ENCODE data around the gene ABCB4.
"Not testable (repeated sequence)": the region's sequence is repeated elsewhere in the genome, so short reads cannot be mapped to it uniquely, and the experiment has no call there.

Gene ABCB4

GRCh38 chr7:87474533-87475358 lies 734 bp downstream of the ABCB4 start:
- no peak for DNase-seq

DNA sequence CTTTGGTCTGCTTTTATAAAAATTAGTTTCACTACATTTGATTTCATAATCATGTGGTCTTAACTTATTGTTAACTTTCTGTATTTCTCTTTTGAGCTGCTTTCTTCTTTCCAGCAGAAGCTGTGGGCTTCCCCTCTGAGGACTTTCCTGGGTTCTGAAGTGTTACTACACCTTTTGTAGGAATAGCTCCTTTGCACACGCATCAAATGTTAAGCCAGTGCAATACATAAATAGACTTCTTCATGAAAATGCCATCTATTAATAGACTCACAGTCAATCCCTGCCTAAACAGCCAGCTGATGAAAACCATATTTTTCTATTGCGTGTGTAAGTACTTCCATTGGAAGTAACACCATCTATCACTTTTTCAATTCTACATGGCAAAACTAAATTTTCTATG lies 1.5 kb downstream of the ABCB4 start:
- DNase-seq = no peak

- no peak for DNase-seq
Measured at GRCh38 chr7:87473192-87473591, 2.3 kb downstream of the ABCB4 start.

- DNase-seq = no peak
Measured at GRCh38 chr7:87471473-87471872, 4.0 kb downstream of the ABCB4 start.

GRCh38 chr7:87469204-87469603 lies 6.3 kb downstream of the ABCB4 start:
- DNase-seq = not testable (repeated sequence)

GRCh38 chr7:87465534-87465880 lies 10.0 kb downstream of the ABCB4 start:
- not testable (repeated sequence) for DNase-seq

DNA sequence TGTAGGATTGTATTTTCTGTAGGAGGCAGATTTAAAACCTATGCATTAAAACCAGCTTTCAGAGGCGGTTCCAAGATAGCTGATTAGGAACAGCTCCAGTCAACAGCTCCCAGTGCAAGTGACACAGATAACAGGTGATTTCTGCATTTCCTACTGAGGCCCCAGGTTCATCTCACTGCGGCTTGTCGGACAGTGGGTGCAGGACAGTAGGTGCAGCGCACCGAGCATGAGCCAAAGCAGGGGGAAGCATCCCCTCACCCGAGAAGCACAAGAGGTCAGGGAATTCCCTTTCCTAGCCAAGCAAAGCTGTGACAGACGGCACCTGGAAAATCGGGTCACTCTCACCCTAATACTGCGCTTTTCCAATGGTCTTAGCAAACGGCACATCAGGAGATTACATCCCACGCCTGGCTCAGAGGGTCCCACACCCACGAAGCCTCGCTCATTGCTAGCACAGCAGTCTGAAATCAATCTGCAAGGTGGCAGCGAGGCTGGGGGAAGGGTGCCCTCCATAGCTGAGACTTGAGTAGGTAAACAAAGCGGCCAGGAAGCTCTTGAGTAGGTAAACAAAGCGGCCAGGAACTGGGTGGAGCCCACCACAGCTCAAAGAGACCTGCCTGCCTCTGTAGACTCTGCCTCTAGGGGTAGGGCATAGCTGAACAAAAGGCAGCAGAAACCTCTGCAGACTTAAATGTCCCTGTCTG lies 10.5 kb downstream of the ABCB4 start:
- not testable (repeated sequence) for DNase-seq

DNA sequence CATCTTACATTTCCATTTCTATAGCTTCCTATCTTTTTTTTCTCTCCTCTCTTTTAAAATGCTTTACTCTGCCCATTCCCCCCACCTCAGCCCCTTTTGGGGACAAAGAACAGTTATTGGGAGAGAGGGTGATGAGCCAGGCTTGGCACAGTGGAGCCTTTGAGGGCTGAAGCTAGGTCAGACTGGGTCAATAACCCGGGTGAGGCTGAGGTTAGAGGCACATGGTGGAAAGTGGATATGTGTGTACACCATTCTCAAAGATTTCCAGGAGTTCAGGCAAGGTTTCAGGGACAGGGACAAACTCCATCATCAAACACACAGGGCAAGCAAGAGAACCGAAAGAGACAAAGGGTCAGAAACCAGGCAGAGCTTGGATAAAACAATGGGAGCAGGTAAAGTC lies 11.5 kb downstream of the ABCB4 start:
- no peak for DNase-seq

GRCh38 chr7:87460444-87460843 lies 15.0 kb downstream of the ABCB4 start:
- DNase-seq = not testable (repeated sequence)

DNA sequence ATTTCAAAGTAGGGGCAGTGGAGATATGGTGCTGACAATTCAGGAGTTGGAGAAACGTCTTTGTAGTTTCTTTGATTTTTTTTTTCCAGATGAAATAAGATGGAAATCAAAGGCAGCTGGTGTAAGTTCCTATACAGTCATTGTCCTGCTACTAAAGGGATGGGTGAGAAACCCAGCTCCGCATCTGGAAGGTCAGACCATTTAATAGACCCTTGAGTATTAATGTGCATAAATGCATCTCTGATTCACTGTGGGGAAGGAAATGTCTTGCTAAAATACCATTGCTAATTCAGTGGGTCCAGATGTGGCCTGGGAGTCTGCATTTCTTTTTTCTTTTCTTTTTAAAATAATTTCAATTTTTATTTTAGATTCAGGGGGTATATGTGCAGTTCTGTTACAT lies 15.5 kb downstream of the ABCB4 start:
- DNase-seq = no peak

- no peak for DNase-seq
Measured at GRCh38 chr7:87458148-87458547, 17.3 kb downstream of the ABCB4 start.

DNA sequence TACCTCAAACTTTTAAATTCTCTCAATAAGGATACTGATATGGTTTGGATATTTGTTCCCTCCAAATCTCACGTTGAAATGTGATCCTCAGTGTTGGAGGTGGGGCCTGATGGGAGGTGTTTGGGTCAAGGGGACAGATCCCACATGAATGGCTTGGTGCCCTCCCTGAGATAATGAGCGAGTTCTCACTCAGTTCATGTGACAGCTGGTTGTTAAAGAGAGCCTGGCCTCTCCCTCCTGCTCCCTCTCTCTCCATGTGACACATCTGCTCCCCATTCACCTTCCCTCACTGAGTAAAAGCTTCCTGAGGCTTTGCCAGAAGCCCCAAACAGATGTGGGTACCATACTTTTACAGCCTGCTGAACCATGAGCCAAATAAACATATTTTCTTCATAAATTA lies 19.2 kb downstream of the ABCB4 start:
- DNase-seq = no peak

GRCh38 chr7:87452279-87452678 lies 23.2 kb downstream of the ABCB4 start:
- DNase-seq = no peak

- no peak for DNase-seq
Measured at GRCh38 chr7:87451187-87451586, 24.3 kb downstream of the ABCB4 start.

DNA sequence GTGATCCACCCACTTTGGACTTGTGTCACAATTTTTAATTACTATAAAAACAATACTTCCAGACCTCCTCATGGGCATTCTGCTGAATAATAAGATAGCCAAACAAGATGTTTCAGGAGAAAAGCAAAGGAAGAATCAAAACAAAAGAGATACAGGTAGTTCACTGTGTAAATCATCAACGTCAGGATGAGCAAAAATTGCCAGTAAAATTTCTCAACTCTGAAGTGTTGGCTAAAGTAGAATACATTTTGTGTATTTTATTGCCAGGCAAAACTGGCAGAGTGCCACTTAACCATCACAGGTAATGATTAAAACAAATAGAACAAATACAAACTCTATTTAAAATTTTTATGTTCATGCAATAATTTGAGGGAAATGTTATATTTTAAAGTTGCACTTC lies 24.8 kb downstream of the ABCB4 start:
- DNase-seq = no peak

DNA sequence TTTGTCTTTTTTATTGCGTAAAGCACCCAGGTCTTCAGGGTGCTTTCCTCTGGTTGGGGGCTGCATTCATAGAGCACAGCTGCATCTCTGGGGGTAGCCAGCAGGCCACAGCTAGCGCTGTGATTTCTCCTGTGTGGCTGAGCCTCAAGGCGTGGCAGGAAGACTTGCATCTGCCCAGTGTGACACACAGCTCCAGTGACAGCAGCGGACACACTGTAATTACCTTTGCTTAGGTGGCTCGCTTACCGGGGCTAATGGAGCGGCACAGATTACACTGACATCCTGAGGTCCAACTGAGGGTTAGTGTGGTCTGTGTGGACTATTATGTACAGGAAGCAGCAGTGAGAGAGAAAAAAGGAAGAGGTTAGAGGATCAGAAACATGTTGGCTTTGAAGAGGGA lies 27.1 kb downstream of the ABCB4 start:
- no peak for DNase-seq

DNA sequence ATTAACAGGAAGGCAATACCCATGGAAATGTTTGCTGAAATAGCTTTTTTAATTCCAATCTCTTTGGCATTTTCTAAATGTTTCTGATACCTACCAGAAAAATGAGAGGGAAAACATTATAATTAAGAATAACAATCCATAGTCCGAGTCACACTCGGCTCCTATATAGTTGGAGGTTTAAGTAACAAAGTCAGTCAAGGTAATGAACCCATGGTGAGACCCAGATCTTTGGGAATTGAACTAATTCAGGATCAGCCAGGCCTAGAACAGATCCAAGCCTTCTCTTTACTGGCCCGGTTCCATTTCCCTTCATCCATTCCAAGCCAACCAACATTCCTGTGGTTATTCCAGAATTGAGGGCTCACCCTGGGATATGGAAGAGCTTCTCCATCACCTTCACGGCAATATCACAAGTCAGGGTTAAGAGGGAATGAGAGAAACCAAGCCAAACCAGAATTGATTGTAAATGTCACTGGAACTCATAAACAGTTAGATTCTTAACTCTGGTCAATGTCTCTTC lies 28.3 kb downstream of the ABCB4 start:
- no peak for DNase-seq

DNA sequence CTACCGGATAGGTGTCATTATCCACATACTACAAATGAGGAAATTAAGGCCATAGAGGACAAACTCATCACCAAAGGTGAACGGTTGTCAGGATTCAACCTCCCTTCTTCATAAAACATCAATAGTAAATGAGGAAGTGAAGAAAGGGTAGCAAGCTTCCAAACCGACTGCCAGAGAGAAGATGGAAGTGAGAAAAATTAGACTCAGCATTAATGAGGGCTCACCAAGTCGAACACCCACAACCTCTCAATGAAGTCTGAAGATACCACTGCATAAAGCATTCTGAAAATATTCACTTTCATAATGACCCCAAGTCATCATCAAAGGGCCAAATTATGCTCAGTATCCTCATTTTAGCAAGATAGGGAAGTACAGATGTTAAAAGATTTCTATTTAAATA lies 29.6 kb downstream of the ABCB4 start:
- DNase-seq = no peak

DNA sequence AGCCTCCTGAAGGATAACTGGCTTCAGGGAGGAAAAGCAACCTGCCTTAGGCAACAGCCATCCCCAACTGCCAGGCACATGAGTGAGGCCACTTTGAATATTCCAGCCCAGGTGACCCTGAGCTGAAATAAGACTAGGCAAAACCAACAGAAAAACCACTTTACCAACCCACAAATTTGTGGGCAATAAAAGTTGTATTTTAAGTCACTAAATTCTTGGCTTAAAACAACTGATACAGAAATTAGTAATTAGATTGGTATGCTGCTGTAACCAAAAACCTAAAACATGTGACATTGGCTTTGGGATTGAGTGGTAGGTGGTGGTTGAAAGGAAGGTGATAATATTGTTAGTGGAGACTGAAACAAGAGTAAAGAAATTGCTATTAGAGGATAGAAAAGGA lies 39.9 kb downstream of the ABCB4 start:
- DNase-seq = no peak

- DNase-seq = no peak
Measured at GRCh38 chr7:87432536-87432935, 42.9 kb downstream of the ABCB4 start.

DNA sequence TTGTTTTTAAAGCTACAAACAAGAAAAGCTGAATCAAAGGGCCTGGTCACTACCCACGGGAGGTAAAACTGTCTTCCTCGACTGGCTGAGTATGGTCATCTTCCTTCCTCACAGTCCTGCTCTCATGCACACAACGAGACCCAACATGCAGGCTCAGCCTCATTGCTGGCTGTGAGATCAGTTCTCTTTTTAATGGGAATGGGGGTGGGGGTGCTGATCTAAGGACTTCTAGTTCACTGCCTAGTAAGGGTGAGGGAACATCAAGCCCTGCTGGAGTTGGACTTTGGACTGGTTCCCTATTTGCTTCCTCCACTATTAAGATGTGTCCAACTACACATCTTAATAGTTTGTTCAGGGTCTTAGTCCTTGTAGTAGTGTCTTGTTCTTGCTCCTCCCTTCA lies 48.2 kb downstream of the ABCB4 start:
- DNase-seq = no peak

DNA sequence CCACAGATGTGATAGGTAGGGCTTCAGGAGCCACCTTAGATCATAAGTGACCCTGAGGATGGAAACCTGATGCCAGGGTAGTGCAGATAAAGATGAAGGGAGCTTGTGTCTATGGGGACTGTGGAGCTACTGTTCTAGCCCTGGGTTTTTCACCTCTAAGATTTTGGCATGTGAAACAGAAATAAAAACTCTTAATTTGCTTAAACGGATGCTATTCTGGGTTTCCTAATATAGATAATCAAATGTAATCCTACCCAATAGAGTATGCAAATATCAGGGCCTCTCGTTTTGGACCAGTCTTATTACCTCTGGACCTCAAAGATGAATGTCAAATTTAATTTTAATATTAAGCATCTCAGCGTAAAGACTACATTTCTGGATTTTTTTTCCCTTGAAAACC lies 49.3 kb downstream of the ABCB4 start:
- DNase-seq = no peak

DNA sequence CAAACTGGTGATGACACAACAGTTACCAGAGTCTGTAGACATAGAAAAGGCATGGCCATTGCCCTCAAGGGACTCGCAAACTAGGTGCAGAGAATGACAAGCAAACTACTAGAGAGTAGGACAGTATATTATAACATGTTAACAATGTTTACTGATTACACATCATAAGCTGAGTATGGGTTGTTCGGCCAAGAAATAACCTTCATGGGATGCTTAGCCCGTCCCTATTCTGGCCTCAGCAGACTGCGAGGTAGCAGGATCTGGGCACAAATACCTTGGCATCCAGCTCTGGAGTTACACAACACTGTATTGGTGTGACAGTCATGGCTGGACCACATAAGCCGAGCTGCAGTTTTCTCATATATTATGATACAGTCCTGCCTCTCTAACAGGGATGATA lies 51.4 kb downstream of the ABCB4 start:
- no peak for DNase-seq

- DNase-seq = no peak
Measured at GRCh38 chr7:87420173-87420572, 55.3 kb downstream of the ABCB4 start.
